ENCODE measurements around the gene PSMA3.

The PSMA3 gene

DNA sequence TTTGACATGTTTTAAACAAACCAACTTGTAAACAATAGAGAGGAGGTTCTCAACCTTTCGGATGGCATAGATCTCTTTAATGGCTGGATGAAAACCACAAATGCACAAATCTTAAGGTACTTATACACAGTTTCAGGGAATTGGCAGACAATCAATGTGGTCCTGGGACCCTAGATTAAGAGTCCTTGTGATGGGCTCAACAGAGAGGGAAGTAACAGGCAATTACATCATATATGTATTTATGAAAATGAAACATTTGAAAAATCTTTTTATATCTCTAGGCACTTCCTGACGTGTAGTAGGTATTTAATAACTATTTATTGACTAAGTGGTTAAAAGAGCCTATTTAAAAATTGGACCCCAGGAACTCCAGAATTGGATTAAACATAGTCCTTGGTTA lies 43.8 kb upstream of the PSMA3 start:
- H3K4me3 Mint-ChIP-seq: peak overlapping the region; percentile 90 to 98 (median 97)
- no peaks in the 10 kb centered on the region for H3K27me3 Mint-ChIP-seq (ENCODE audit: low read depth)
- H3K9me3 Mint-ChIP-seq: no peaks in the 10 kb centered on the region
- H3K27ac Mint-ChIP-seq: peak overlapping the region; percentile 97 to 98 (median 98)
- peaks cover 16% of the 10 kb centered on the region for H3K4me1 Mint-ChIP-seq
- H3K36me3 Mint-ChIP-seq (ENCODE audit: low read depth): peaks cover 23% of the 10 kb centered on the region
- TF ChIP-seq, protein P1, sequence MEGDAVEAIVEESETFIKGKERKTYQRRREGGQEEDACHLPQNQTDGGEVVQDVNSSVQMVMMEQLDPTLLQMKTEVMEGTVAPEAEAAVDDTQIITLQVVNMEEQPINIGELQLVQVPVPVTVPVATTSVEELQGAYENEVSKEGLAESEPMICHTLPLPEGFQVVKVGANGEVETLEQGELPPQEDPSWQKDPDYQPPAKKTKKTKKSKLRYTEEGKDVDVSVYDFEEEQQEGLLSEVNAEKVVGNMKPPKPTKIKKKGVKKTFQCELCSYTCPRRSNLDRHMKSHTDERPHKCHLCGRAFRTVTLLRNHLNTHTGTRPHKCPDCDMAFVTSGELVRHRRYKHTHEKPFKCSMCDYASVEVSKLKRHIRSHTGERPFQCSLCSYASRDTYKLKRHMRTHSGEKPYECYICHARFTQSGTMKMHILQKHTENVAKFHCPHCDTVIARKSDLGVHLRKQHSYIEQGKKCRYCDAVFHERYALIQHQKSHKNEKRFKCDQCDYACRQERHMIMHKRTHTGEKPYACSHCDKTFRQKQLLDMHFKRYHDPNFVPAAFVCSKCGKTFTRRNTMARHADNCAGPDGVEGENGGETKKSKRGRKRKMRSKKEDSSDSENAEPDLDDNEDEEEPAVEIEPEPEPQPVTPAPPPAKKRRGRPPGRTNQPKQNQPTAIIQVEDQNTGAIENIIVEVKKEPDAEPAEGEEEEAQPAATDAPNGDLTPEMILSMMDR (IDR thresholded peaks at IDR 0.05; ENCODE audit: unreplicated experiment in 3 of 3): no peak

DNA sequence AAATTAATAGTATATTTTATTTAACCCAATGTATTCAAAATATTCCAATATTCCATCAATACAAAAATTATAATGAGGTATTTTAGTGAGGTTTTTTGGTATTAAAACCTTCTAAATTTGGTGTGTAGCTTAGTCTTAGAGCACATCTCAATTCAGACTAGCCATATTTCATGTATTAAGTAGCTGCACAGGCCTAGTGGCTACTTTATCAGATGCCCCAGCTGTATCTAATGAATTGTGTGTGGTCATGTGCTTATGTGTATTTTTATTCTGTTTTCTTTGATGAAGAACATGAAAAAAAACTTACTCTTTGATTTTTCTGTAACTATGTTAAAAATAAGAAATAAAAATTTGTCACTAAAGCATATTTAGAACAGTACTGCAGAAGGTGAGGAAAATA lies 31.5 kb upstream of the PSMA3 start:
- Mint-ChIP-seq H3K36me3 (ENCODE audit: low read depth) (peaks cover 63% of the 10 kb centered on the region), H3K27ac (no peak overlapping the region), H3K27me3 (ENCODE audit: low read depth) (no peaks in the 10 kb centered on the region), H3K9me3 (no peaks in the 10 kb centered on the region), H3K4me3 (no peak overlapping the region), H3K4me1 (no peaks in the 10 kb centered on the region)
- TF ChIP-seq, protein P1 (IDR thresholded peaks at IDR 0.05; ENCODE audit: unreplicated experiment in 3 of 3): no peak

DNA sequence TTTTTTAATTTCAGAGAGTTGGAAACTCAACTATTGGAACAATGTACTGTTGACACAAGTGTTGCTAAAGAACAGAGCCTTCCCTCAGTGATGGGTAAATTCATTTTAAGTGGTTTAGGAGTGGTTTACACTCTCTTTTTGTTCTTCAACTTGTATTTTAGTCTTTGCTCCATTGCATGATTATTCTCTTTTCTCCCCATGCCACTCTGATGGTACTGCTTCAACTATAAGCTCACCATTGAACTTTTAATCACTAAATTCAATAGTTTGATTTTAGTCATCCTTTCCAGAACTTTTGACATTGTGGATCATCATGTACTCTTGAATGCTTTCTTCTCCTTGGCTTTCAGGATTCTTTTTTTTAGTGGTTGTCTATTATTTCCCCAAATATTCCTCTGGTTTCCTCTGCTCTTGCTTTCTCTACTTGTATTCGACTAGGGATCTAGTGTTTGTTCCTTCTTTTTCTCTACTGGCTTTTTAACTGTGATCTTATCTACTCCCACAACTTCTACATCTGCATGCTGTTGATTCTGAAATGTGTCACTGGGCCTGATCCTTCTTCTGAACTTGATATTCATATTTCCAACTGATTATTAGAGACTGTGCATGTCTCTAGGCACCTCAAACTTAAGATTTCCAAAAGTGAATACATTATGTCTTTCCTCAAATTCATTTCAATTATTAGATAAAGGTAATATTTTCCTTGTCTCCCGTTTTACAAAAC lies 29.3 kb upstream of the PSMA3 start:
- H3K4me3 Mint-ChIP-seq: no peak overlapping the region
- no peak overlapping the region for H3K27ac Mint-ChIP-seq
- no peaks in the 10 kb centered on the region for H3K4me1 Mint-ChIP-seq
- no peaks in the 10 kb centered on the region for H3K27me3 Mint-ChIP-seq (ENCODE audit: low read depth)
- H3K9me3 Mint-ChIP-seq: no peaks in the 10 kb centered on the region
- TF ChIP-seq, protein P1 (IDR thresholded peaks at IDR 0.05; ENCODE audit: unreplicated experiment in 3 of 3): no peak
- peaks cover 49% of the 10 kb centered on the region for H3K36me3 Mint-ChIP-seq (ENCODE audit: low read depth)

DNA sequence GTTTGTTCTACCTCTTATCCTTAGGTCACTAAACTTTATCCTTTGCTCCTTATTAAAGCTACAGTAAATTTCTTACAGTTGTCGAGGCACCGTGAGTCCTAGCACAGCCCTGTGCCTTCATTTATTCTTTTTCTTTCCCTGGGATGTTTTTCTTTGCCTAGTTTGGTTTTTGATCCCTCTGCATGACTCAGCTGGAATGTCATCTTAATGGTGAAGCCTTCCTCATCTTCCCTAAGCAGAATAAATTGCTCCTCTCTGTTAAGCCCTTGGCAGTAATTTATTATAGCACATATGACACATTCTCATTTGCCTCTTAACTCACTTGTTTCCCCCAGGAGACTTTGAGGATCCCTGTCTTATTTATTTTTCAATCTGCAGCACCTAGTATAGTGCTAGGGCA lies 28.1 kb upstream of the PSMA3 start:
- no peak overlapping the region for H3K4me3 Mint-ChIP-seq
- no peak overlapping the region for H3K27ac Mint-ChIP-seq
- peaks cover 47% of the 10 kb centered on the region for H3K36me3 Mint-ChIP-seq (ENCODE audit: low read depth)
- no peaks in the 10 kb centered on the region for H3K9me3 Mint-ChIP-seq
- TF ChIP-seq, protein P1 (IDR thresholded peaks at IDR 0.05; ENCODE audit: unreplicated experiment in 3 of 3): no peak
- no peaks in the 10 kb centered on the region for H3K27me3 Mint-ChIP-seq (ENCODE audit: low read depth)
- H3K4me1 Mint-ChIP-seq: no peaks in the 10 kb centered on the region

DNA sequence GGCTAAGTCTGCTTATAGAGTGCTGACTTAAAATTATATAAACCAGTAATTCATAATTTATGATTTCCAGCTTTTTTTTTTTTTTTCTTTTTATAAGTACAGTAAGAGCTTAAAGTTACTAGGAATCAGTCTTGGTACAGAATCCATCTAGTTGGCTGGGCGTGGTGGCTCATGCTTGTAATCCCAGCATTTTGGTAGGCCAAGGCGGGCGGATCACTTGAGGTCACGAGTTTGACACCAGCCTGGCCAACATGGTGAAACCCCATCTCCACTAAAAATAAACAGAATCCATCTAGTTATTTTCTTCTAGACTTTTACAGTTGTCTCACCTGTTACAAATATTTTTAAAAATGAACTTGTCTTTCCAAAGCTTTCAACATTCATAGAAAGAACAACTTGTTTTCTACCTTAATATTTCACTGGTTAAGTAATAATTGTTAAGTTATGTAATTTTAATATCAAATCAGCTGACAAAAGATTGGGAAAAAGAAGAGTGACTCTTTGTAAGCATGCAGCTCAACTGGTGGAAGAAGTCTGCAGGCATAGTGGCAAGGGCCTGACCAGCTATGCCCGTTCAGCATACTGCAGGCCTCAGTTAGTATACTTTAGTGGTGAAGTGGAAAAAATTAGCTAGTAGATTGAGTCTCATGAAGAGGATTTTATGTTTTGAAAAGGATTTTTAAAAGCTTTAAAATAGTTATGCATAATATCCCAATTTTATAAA lies 17.4 kb upstream of the PSMA3 start:
- no peaks in the 10 kb centered on the region for H3K9me3 Mint-ChIP-seq
- no peak overlapping the region for H3K27ac Mint-ChIP-seq
- H3K27me3 Mint-ChIP-seq (ENCODE audit: low read depth): no peaks in the 10 kb centered on the region
- no peaks in the 10 kb centered on the region for H3K4me1 Mint-ChIP-seq
- H3K4me3 Mint-ChIP-seq: no peak overlapping the region
- peaks cover 42% of the 10 kb centered on the region for H3K36me3 Mint-ChIP-seq (ENCODE audit: low read depth)
- TF ChIP-seq, protein P1 (IDR thresholded peaks at IDR 0.05; ENCODE audit: unreplicated experiment in 3 of 3): no peak

Data from nephron (organoid).